Measurements from ENCODE around the gene CACNA1B. TPM values are rescaled to one million over a fixed set of nuclear protein-coding genes. Genes with fewer than 3 reads are reported as not detected.
"Not testable (repeated sequence)": the region's sequence is repeated elsewhere in the genome, so short reads cannot be mapped to it uniquely, and the experiment has no call there.

Gene CACNA1B
- 0.19 TPM for total RNA-seq
- long read RNA-seq, result 0 reads

DNA sequence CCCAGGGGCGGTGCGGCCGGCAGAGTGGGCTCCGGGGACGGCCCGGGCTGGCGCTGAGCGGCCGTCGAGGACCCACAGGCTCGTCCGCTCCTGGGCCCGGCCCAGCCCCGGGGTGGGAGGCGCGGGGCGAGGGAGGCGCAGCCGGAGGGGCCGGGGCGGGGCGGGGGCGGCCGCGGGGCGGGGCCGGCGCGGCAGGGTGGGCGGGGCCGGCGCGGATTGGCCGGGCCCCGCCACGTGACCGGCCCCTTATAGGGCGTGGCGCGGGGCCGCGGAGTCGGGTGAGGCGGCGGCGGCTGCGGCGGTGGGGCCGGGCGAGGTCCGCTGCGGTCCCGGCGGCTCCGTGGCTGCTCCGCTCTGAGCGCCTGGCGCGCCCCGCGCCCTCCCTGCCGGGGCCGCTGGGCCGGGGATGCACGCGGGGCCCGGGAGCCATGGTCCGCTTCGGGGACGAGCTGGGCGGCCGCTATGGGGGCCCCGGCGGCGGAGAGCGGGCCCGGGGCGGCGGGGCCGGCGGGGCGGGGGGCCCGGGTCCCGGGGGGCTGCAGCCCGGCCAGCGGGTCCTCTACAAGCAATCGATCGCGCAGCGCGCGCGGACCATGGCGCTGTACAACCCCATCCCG, at the start of gene CACNA1B:
Gene CACNA1B, plus strand, starts transcription at position 277 of the 617 bp plus-strand sequence. Its CDS starts 152 bp downstream, at position 429.
- intact Hi-C loops (cut with micrococcal nuclease); DNase-seq; H3K27ac ChIP-seq (replicated peaks); H3K4me1 ChIP-seq; H3K9me3 ChIP-seq (replicated peaks); H3K36me3 ChIP-seq: not testable (repeated sequence)
- H3K27me3 ChIP-seq (ENCODE audit: low read depth), result peaks cover 84% of the 10 kb centered on the region
- peak within 1 kb of the TSS; percentile 59 for H3K4me3 ChIP-seq

DNA sequence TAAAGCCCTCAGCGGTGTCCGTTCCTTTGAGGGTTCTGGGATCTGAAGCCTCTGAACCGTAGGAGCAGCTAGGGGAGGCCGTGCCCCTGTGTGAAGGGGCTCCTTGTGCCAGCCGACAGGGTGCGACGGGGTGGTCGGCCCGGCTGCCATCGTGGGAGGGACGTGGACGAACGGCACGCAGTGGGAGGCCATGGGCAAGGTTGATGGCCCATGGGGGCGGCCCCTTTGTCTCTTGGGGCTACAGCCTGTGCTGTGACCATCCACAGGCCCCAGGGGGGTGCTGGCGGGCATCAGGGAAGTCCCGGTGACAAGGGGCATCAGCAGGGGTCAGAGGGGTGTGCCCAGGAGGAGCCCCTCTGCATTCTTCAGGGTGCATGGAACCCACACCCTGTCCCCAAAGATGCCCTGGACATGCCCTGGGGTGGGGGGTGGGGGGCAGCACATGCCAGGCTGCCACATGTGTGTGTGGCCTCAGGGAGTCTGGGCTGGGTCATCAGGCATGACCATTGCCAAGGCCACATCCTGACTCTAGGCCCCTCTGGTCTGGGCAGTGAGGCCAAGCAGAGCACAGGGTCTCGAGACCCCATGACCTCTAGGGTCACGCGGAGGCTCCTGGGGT, 49.6 kb upstream of the CACNA1B start:
- H3K4me1 ChIP-seq, result no peaks in the 10 kb centered on the region
- H3K36me3 ChIP-seq, result peaks cover 55% of the 10 kb centered on the region
- no peak for TF ChIP-seq CTCF (IDR thresholded peaks at IDR 0.05; ENCODE audit: borderline replicate concordance)
- H3K4me3 ChIP-seq, result no peak overlapping the region
- intact Hi-C loops (cut with micrococcal nuclease), result no loop called here
- no peaks in the 10 kb centered on the region for H3K27me3 ChIP-seq (ENCODE audit: low read depth)
- peaks cover 8% of the 10 kb centered on the region for H3K9me3 ChIP-seq (replicated peaks)
- no peak for DNase-seq
- no peak overlapping the region for H3K27ac ChIP-seq (replicated peaks)

DNA sequence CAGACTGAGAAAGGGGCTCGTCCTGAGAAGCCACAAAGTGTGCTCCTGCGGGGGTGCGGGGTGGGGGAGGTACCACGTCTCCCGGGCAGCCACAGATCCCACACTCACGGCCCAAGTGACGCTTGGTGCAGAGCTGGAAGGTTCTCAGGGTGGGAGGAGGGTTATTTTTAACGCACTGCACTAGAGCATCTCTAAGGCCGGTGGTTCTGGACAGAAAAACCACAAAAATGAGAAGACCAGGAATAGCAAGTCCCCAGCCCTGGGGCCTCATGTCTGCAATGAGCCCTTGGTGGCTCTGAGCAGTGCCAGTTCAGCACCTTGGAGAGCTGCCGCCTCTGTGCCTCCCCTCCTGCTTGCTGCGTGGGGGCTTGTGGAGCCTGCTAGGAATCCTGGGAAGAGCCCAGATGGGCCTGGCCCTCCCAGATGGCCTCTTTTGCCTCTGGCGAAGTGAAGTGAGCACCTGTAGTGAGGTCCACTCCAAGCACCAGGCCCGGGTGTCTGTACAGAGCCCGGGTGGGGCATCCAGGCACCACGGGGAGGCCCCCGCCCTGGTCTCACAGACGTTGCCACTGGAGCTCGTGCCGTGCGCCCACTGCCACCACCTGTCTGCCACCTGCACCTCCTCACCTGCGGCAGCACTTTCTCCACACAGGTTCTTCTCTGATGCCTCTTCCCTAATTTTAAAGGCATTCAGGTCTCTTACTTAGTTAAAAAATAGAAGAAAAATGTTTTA, 48.9 kb upstream of the CACNA1B start:
- Histone ChIP-seq H3K36me3 (peaks cover 61% of the 10 kb centered on the region), H3K4me3 (no peak overlapping the region), H3K4me1 (no peaks in the 10 kb centered on the region), H3K9me3 (replicated peaks) (peaks cover 8% of the 10 kb centered on the region), H3K27ac (replicated peaks) (no peak overlapping the region), H3K27me3 (ENCODE audit: low read depth) (no peaks in the 10 kb centered on the region)
- TF ChIP-seq CTCF (IDR thresholded peaks at IDR 0.05; ENCODE audit: borderline replicate concordance), result no peak
- intact Hi-C loops (cut with micrococcal nuclease), result no loop called here
- no peak for DNase-seq

- no peak for DNase-seq
- H3K36me3 ChIP-seq, result peaks cover 65% of the 10 kb centered on the region
- H3K27me3 ChIP-seq (ENCODE audit: low read depth), result no peaks in the 10 kb centered on the region
- intact Hi-C loops (cut with micrococcal nuclease), result no loop called here
- H3K4me3 ChIP-seq, result no peak overlapping the region
- peaks cover 8% of the 10 kb centered on the region for H3K9me3 ChIP-seq (replicated peaks)
- no peak for TF ChIP-seq CTCF (IDR thresholded peaks at IDR 0.05; ENCODE audit: borderline replicate concordance)
- H3K4me1 ChIP-seq, result no peaks in the 10 kb centered on the region
- no peak overlapping the region for H3K27ac ChIP-seq (replicated peaks)
Measured at GRCh38 chr9:137829260-137829996, 48.2 kb upstream of the CACNA1B start.

GRCh38 chr9:137832191-137832700, 45.3 kb upstream of the CACNA1B start:
- H3K27ac ChIP-seq (replicated peaks), result no peak overlapping the region
- no peak for TF ChIP-seq CTCF (IDR thresholded peaks at IDR 0.05; ENCODE audit: borderline replicate concordance)
- no peak overlapping the region for H3K4me3 ChIP-seq

More at GRCh38 chr9:137832191-137832700, 45.3 kb upstream of the CACNA1B start:
- intact Hi-C loops (cut with micrococcal nuclease), result no loop called here
- no peaks in the 10 kb centered on the region for H3K9me3 ChIP-seq (replicated peaks)
- no peak for DNase-seq
- peaks cover 66% of the 10 kb centered on the region for H3K36me3 ChIP-seq
- H3K27me3 ChIP-seq (ENCODE audit: low read depth), result no peaks in the 10 kb centered on the region
- H3K4me1 ChIP-seq, result no peaks in the 10 kb centered on the region

Measured in left ventricle myocardium inferior (tissue), 1 donor.